ENCODE results near the gene DVL1. TPM values are rescaled to one million over a fixed set of nuclear protein-coding genes. Genes with fewer than 3 reads are reported as not detected.
"Not testable (repeated sequence)": the region's sequence is repeated elsewhere in the genome, so short reads cannot be mapped to it uniquely, and the experiment has no call there.

The DVL1 gene
- total RNA-seq (2014; rRNA removed; shearing (Covaris generic)) = 22.4 and 34.5 TPM in 2 replicates

- DNase-seq (ENCODE audit: low read depth) = peak; percentile 60
Observed at GRCh38 chr1:1349256-1350012, at the start of gene DVL1. Gene DVL1 (minus strand): TSS chr1:1349418. CDS start chr1:1349065, 353 bp downstream.

- no peak for DNase-seq (ENCODE audit: low read depth)
Observed at GRCh38 chr1:1398677-1399186, 49.5 kb upstream of the DVL1 start.

DNA sequence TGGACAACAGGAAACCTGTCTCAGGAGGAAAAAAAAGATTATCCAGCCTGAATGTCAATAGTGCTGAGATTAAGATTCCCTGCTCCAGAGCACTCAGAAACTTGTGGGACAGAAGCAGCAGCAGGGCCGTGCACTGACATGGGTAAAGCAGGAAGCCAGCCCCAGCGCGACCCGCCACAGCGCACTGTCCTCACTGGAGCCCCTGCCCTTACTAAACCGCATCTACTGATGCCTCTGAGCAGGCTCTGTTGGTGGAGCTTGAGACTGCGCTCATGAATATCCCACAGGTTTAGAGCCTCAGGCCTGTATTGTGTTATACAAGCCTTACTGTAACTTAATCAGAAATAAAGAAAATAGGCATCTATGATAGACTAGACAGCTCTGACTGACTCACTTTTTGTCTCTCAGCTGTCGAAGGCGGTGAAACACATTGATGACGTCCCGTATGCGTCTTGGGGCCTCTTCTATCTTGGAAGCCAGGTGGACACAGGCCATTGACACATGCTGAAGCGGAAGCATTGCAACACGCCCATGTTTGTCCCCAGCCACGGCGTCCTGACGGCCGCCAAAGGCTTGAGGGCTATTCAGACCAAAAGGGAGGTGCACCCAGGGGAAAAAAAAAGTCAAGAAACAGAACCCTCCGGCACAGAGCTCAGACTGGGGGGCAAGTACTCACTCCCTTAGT, 48.8 kb upstream of the DVL1 start:
- DNase-seq (ENCODE audit: low read depth) = no peak

GRCh38 chr1:1395166-1395565, 45.9 kb upstream of the DVL1 start:
- DNase-seq (ENCODE audit: low read depth) = no peak

- no peak for DNase-seq (ENCODE audit: low read depth)
Observed at GRCh38 chr1:1394116-1394515, 44.9 kb upstream of the DVL1 start.

DNA sequence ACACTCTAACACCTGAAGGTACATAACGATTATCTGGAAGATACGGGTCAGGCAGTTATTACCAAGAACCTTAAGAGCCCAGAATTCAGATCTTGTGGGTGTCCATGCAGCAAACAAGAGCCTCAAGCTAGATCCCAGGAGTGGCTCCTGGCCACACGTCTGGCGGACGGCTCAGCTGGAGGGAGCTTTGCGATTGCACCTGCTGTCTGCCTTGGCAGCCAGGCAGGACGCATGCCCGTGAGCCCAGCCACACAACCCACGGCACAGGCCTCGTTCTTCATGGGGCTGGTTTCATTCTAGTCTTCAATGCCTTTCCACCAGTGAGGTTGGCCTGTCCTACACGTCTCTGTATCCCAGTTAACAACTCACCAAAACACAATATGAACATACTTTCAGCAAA, 44.2 kb upstream of the DVL1 start:
- no peak for DNase-seq (ENCODE audit: low read depth)

DNA sequence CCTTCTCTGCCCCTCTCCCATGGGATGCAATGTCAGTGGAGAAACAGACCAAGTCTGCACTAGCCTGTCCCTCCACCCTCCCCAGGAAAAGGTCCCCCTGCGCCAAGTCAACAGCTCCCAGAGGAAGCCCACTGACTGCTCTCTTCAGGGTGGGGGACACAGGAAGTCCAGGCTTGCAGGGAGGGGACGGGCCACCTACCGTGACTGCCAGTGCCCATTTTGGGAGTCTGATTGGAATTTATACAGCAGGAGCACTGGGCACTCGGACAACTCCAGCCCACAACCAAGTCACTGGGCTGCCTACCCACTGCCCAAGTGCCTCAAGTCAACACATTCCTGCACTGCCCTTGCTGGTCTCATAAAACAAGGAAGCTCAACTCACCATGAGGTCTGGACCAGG, 43.8 kb upstream of the DVL1 start:
- DNase-seq (ENCODE audit: low read depth) = no peak

DNA sequence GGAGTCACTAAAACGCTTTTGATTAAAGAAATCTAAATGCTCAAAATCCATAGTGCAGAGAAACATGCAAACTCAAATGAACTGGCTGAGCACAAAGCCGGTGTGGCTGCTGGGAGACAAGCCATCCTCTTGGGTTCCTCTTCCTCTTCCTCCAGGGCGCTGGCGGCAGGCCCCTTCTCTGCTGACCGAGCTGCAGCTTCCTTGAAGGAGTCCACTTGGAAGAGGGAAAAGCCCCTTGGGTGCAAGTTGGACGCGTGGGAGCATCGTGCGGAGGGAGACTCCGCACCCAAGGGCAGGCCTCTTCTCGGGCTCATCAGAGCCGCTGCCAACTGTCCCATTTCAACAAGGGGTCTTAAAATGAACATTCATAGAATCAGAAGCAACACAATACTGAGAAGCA, 42.0 kb upstream of the DVL1 start:
- no peak for DNase-seq (ENCODE audit: low read depth)

GRCh38 chr1:1390675-1391074, 41.5 kb upstream of the DVL1 start:
- DNase-seq (ENCODE audit: low read depth) = no peak

DNA sequence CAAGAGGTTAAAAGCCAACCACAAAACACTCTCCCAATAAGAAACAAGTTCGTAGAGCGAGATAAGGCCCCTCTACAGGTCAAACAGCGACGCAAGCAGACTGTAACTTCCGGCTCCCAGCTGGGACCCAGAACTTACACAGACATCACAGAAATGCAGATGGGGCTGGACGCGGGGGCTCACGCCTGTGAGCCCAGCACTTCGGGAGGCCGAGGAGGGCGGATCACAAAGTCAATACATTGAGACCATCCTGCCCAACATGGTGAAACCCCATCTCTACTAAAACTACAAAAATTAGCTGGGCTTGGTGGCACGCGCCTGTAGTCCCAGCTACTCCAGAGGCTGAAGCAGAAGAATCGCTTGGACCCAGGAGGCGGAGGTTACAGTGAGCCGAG, 38.9 kb upstream of the DVL1 start:
- no peak for DNase-seq (ENCODE audit: low read depth)

- no peak for DNase-seq (ENCODE audit: low read depth)
Observed at GRCh38 chr1:1387098-1388077, 38.2 kb upstream of the DVL1 start.

GRCh38 chr1:1385931-1386330, 36.7 kb upstream of the DVL1 start:
- DNase-seq (ENCODE audit: low read depth) = no peak

- DNase-seq (ENCODE audit: low read depth) = not testable (repeated sequence)
Observed at GRCh38 chr1:1385339-1385738, 36.1 kb upstream of the DVL1 start.

DNA sequence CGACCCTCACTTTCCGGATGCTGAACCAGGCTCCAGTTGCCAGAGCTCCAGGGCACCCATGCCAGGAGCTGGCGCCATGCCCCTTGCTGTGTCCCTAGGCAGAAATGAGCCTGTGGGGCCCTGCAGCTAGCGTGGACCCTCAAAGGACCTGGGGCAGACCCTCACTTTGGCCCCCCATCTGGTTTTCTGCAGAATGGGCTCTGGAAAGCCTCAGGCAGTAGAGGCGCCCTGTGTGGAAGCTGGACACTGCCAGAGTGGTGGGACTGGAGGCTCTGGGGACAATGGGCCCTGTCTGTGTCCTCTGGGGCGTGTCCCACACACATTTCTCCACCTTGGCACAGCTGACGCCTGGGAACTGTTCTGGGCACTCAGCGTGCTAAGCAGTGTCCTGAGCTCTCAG, 32.1 kb upstream of the DVL1 start:
- DNase-seq (ENCODE audit: low read depth) = no peak

DNA sequence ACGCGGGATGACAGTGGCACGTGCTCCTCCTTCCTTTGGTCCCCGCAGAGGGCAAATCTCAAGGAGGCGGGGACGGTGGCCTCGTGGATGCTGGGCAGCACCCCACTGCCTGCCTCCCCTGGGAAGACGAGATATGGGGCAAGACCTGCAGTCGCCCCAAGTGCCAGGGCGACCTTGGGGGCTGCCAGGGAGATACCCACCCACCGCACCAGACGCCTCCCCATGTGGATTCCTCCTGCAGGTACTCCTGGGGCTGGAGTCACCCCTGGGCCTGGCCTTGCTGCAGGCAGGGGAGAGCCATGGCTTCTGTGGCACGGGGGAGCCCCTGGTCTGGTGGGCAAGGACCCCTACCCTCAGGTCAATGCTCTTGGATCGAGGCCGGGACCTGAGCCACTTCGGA, 31.6 kb upstream of the DVL1 start:
- DNase-seq (ENCODE audit: low read depth) = no peak

GRCh38 chr1:1377540-1378205, 28.5 kb upstream of the DVL1 start:
- no peak for DNase-seq (ENCODE audit: low read depth)

DNA sequence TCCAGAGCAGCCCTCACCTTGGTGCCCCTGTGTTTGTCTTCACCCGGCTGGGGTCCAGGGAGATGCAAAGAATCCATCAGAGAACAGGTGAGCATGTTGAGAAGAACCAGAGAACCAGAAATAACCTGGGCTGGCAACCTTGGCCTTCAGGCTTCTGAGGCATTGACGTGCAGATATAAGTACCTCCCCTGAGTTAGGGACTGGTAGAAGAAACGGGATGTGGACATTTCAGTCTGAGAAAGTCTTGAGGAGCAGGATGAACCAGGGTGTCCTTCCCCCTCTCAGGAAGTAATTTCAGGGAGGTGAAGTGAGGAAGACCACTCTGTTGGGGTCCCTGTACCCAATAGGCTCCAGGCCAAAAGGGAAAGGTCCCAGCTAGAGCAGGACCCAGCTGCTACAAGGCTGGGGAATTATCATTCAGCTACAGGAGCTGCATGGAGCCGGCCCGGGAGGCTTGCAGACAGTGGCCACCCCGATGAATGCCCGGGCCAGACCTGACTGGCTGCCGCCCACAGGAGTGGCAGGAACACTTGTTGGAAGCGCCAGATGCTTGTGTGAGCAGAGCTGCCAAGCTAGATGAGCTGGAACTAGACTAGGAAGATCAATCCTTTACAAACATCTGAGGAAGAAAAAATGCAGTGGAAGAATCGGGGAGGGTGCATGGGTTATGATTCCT, 27.5 kb upstream of the DVL1 start:
- DNase-seq (ENCODE audit: low read depth) = no peak

- DNase-seq (ENCODE audit: low read depth) = peak; percentile 100
Observed at GRCh38 chr1:1374929-1375662, 25.9 kb upstream of the DVL1 start, which contains the start of gene AURKAIP1. Gene AURKAIP1 (minus strand): TSS chr1:1375207. CDS start chr1:1374756, 451 bp downstream.

GRCh38 chr1:1374589-1374928, 25.3 kb upstream of the DVL1 start:
- DNase-seq (ENCODE audit: low read depth) = no peak
